GM12878 (cell line): ENCODE measurements around the gene CCDC107. TPM values are rescaled to one million over a fixed set of nuclear protein-coding genes. Genes with fewer than 3 reads are reported as not detected.

ENCODE experiments used
- ATAC-seq: fragments of 200-7000 bp; cut with Tn5 transposase; 3 replicates; pipeline ENCODE4 v1.9.1; 2020; ENCODE audit warnings: mild to moderate bottlenecking, moderate library complexity
- BruUV-seq: library from RNA; stranded (reverse); fragments of 400-500 nt; replicated peaks from 2 replicates; lab custom pipeline; 2021; lab: Mats Ljungman, UMichigan
- CTCF ChIA-PET: fragments of 300-600 bp; sonication (Branson Sonifier 250); formaldehyde crosslinking; extraction: SDS; loops from one replicate; lab custom pipeline; 2021; ENCODE audit warnings: inconsistent platforms; lab: Yijun Ruan, JAX
- POLR2A ChIA-PET: fragments of 350-600 bp; formaldehyde crosslinking; extraction: SDS; loops from one replicate; lab custom pipeline; 2021; ENCODE audit warnings: inconsistent platforms; lab: Charles Lee
- RAD21 ChIA-PET: fragments of 300-600 bp; sonication (Branson Sonifier 250); formaldehyde crosslinking; loops from one replicate; lab custom pipeline; 2023; ENCODE audit warnings: antibody characterized with exemption; ENCODE audit not compliant: unreplicated experiment; lab: Charles Lee
- SMC1A ChIA-PET: fragments of 300-600 bp; sonication (Branson Sonifier 250); formaldehyde crosslinking; loops from one replicate; lab custom pipeline; 2023; ENCODE audit not compliant: unreplicated experiment, uncharacterized antibody; lab: Charles Lee
- DNase-seq: peaks from one replicate; pipeline ENCODE4 v3.0.0-alpha.2; 2011; ENCODE audit warnings: low read depth, low spot score
- FAIRE-seq: peaks from 3 replicates; lab custom pipeline; 2011; peaks lifted over from hg19 to GRCh38; lab: Jason Lieb, UNC
- H2AFZ ChIP-seq: 2 replicates; pipeline ENCODE4 v1.6.0; 2011; ENCODE audit warnings: low read depth, low read length, control low read depth; ENCODE audit not compliant: control insufficient read depth
- H3K27ac ChIP-seq: 2 replicates; pipeline ENCODE4 v1.5.1; 2011; ENCODE audit warnings: control low read depth; ENCODE audit not compliant: control insufficient read depth, insufficient read depth
- H3K27me3 ChIP-seq, 2 experiments: replicated peaks in 1 of 2; 2 replicates each; pipeline versions ENCODE4 v1.6.0 to v1.6.1; 2011; ENCODE audit warnings: low read length in 1 of 2; ENCODE audit not compliant: control insufficient read depth in 2 of 2, insufficient read depth in 2 of 2
- H3K36me3 ChIP-seq, 2 experiments: 2 replicates each; pipeline ENCODE4 v1.5.1; 2011; ENCODE audit warnings: low read length in 1 of 2; ENCODE audit not compliant: control insufficient read depth in 2 of 2, insufficient read depth in 2 of 2
- H3K4me1 ChIP-seq: 2 replicates; pipeline ENCODE4 v1.6.1; 2011; ENCODE audit warnings: mild to moderate bottlenecking, low read length, moderate library complexity, mixed read lengths; ENCODE audit not compliant: control insufficient read depth, insufficient read depth
- H3K4me2 ChIP-seq: 2 replicates; pipeline ENCODE4 v1.6.0; 2011; ENCODE audit warnings: control low read depth; ENCODE audit not compliant: control insufficient read depth, insufficient read depth
- H3K4me3 ChIP-seq: fragments of 200-600 bp; sonication (generic); 2 replicates; pipeline ENCODE4 v1.5.1; 2016
- H3K79me2 ChIP-seq: 2 replicates; pipeline ENCODE4 v1.6.0; 2011; ENCODE audit warnings: low read length; ENCODE audit not compliant: control insufficient read depth, insufficient read depth
- H3K9ac ChIP-seq: 2 replicates; pipeline ENCODE4 v1.8.0; 2011; ENCODE audit warnings: low read length, control low read depth, mixed read lengths; ENCODE audit not compliant: control insufficient read depth, insufficient read depth
- H3K9me3 ChIP-seq: replicated peaks from 3 replicates; pipeline ENCODE4 v1.5.1; 2011; ENCODE audit warnings: mild to moderate bottlenecking, low read length; ENCODE audit not compliant: control insufficient read depth, insufficient read depth
- H4K20me1 ChIP-seq: 2 replicates; pipeline ENCODE4 v1.6.0; 2011; ENCODE audit not compliant: control insufficient read depth, insufficient read depth
- IKZF2 ChIP-seq, 2 experiments: fragments of 450-650 bp; IDR thresholded peaks; 2 replicates each; pipeline ENCODE4 v1.6.1; 2017; ENCODE audit warnings: mild to moderate bottlenecking in 2 of 2, moderate library complexity in 2 of 2
- JUND ChIP-seq: IDR thresholded peaks from 2 replicates; pipeline ENCODE4 v1.6.1; 2012; ENCODE audit warnings: low read depth, mild to moderate bottlenecking, low read length, improper control_type of control experiment, moderate library complexity
- MEF2B ChIP-seq: fragments of 450-650 bp; IDR thresholded peaks from 2 replicates; pipeline ENCODE4 v1.6.1; 2018; ENCODE audit warnings: mild to moderate bottlenecking, moderate library complexity; ENCODE audit not compliant: partially characterized antibody, poor library complexity, severe bottlenecking
- MTA3 ChIP-seq: IDR thresholded peaks from 2 replicates; pipeline ENCODE4 v1.6.1; 2012; ENCODE audit warnings: low read length, inconsistent platforms, borderline replicate concordance
- MXI1 ChIP-seq: fragments of 150-350 bp; IDR thresholded peaks from 2 replicates; pipeline ENCODE4 v1.6.1; 2011; ENCODE audit warnings: low read depth, mild to moderate bottlenecking, inconsistent platforms, low read length, improper control_type of control experiment
- NBN ChIP-seq: fragments of 450-650 bp; IDR thresholded peaks from 2 replicates; pipeline ENCODE4 v1.6.1; 2016
- PML ChIP-seq: IDR thresholded peaks from 2 replicates; pipeline ENCODE4 v1.6.1; 2012; ENCODE audit warnings: low read length, inconsistent platforms
- RUNX3 ChIP-seq: IDR thresholded peaks from 2 replicates; pipeline ENCODE4 v1.6.1; 2012; ENCODE audit warnings: low read length, inconsistent platforms
- STAT3 ChIP-seq: IDR thresholded peaks from 2 replicates; pipeline ENCODE4 v1.6.1; 2011; ENCODE audit warnings: low read depth, low read length, improper control_type of control experiment
- WGBS: methylation state at CpG from one replicate; pipeline ENCODE4 v1.1.6; 2016; ENCODE audit warnings: low lambda C conversion rate; ENCODE audit not compliant: insufficient replicate concordance, insufficient coverage; ENCODE audit errors: missing lambda C conversion rate; 5-methylcytosine and 5-hydroxymethylcytosine counted together
- in situ Hi-C: fragments of 300-500 bp; cut with MboI; formaldehyde crosslinking; loops from 9 replicates; pipeline ENCODE4 v1.14.3; 2018; ENCODE audit warnings: mixed read lengths
- intact Hi-C: fragments of 100-400 bp; cut with micrococcal nuclease; formaldehyde crosslinking; loops from one replicate; pipeline ENCODE4 v1.14.2; 2022; ENCODE audit not compliant: unreplicated experiment
- polyA plus RNA-seq, 11 experiments: library from polyadenylated mRNA; depleted of rRNA in 4 of 11; unstranded in 6 of 11; stranded (reverse) in 5 of 11; fragments of >200 nt; fragmentation: Nextera tagmentation in 4 of 11; fragmentation: Illumina TruSeq in 1 of 11; extraction: Ambion mirVana in 4 of 11; extraction: Trizol in 1 of 11; gene quantifications; 1 replicate in 1 of 11; 2 replicates in 10 of 11; pipeline versions ENCODE4 v1.2.1 to v1.2.3, GENCODE V29; 2011 to 2016; ENCODE audit warnings: inconsistent platforms in 2 of 11, missing spikeins in 2 of 11, low read depth in 1 of 11
- total RNA-seq, 4 experiments: library from RNA; depleted of rRNA in 3 of 4; stranded (reverse); fragments of >200 nt in 3 of 4; fragmentation: Illumina TruSeq in 1 of 4; extraction: Trizol in 1 of 4; gene quantifications; 2 replicates each; pipeline versions ENCODE4 v1.2.1 to v1.2.3, GENCODE V29; 2013 to 2021
- TF ChIP-seq, protein P1 (sequence below), 3 experiments: IDR thresholded peaks in 2 of 3; conservative IDR thresholded peaks in 1 of 3; 2 replicates each; pipeline ENCODE4 v1.5.1; 2011; ENCODE audit warnings: low read depth in 3 of 3, low read length in 3 of 3, mild to moderate bottlenecking in 3 of 3, control low read depth in 2 of 3, moderate library complexity in 2 of 3, inconsistent platforms in 1 of 3, mixed read lengths in 1 of 3; ENCODE audit not compliant: control insufficient read depth in 2 of 3, insufficient read depth in 1 of 3; ENCODE audit errors: extremely low read depth in 1 of 3
- TF ChIP-seq, protein P2 (sequence below): IDR thresholded peaks from 2 replicates; pipeline ENCODE4 v1.6.1; 2011; ENCODE audit warnings: borderline replicate concordance, low read depth, mild to moderate bottlenecking, moderate library complexity, low read length; ENCODE audit not compliant: insufficient read depth, poor library complexity, severe bottlenecking
- TF ChIP-seq, protein P3 (sequence below): fragments of 450-650 bp; IDR thresholded peaks from 2 replicates; pipeline ENCODE4 v1.6.1; 2017; ENCODE audit warnings: low read depth, mild to moderate bottlenecking, moderate library complexity
- TF ChIP-seq, protein P4 (sequence below): fragments of 450-650 bp; IDR thresholded peaks from 2 replicates; pipeline ENCODE4 v1.6.1; 2016; ENCODE audit warnings: mild to moderate bottlenecking

Gene CCDC107
- total and polyA plus RNA-seq, 10 of the 15 experiments (the other 5 are each of a cell fraction or from before 2014, with no cell fraction given), result 0.19 to 18.3 (median 10.6) TPM

DNA sequence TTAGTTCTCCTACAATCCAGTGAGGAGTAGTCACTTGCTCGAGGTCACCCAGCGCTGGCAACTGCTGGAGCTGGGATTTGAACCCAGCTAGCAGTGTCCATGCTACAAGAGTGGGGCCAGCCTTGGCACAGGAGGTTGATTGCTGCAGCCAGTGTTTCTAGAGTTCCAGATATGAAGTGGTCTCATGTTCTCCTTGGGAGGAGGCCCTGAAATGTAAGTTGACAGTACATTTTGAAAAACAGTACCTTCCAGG, 802 bp downstream of the CCDC107 start (continued):
- TF ChIP-seq, protein P1, sequence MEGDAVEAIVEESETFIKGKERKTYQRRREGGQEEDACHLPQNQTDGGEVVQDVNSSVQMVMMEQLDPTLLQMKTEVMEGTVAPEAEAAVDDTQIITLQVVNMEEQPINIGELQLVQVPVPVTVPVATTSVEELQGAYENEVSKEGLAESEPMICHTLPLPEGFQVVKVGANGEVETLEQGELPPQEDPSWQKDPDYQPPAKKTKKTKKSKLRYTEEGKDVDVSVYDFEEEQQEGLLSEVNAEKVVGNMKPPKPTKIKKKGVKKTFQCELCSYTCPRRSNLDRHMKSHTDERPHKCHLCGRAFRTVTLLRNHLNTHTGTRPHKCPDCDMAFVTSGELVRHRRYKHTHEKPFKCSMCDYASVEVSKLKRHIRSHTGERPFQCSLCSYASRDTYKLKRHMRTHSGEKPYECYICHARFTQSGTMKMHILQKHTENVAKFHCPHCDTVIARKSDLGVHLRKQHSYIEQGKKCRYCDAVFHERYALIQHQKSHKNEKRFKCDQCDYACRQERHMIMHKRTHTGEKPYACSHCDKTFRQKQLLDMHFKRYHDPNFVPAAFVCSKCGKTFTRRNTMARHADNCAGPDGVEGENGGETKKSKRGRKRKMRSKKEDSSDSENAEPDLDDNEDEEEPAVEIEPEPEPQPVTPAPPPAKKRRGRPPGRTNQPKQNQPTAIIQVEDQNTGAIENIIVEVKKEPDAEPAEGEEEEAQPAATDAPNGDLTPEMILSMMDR (IDR thresholded peaks at IDR 0.05 in 2 of 3, conservative IDR thresholded peaks at IDR 0.05 in 1 of 3; ENCODE audit: control insufficient read depth in 2 of 3, extremely low read depth in 1 of 3, insufficient read depth in 1 of 3, low read depth in 3 of 3, low read length in 3 of 3), result no peak
- no peak for TF ChIP-seq MTA3
- TF ChIP-seq JUND, result no peak

DNA sequence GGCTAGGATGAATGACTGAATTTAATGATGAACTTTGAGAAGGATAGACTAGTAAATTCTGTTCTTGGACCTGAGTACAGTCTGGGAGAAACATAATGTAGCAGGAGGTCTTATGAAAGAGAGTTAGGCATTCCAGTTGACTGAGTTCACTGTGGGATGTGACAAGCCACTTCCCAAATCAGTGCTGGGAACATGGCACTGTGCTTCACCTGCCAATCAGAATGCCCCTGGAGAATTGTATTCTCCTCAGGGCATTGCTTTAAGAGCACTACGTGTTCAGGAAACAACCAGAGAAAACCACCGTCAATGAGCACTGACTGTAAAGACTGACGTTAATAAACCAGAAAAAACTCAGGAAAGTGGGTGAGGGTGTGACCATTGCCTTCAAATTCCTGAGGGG, 1.2 kb downstream of the CCDC107 start:
- Histone ChIP-seq H3K27ac (peak overlapping the region; percentile 90), H3K4me2 (peak overlapping the region; percentile 95), H3K9ac (peak overlapping the region; percentile 78), H3K9me3 (no peaks in the 10 kb centered on the region), H3K36me3 (peaks cover 6 to 9% of the 10 kb centered on the region in 2 experiments; a peak in 3 of 4 replicates), H3K79me2 (peaks cover 34% of the 10 kb centered on the region), H2AFZ (no peak overlapping the region; the same call in 1 of the 2 replicates), H4K20me1 (no peaks in the 10 kb centered on the region), H3K4me1 (peaks cover 34% of the 10 kb centered on the region), H3K27me3 (no peaks in the 10 kb centered on the region), H3K4me3 (peak overlapping the region; percentile 85)
- RAD21 ChIA-PET, result interaction anchor here (0.8 to 5.2 kb wide), 7 partner anchors 11 to 131 kb away, joined by 3 to 60 read pairs (median 14); partner anchors contain the start of genes CREB3, TESK1 and TLN1
- DNase-seq (no peak), ATAC-seq (no peak), FAIRE-seq (no peak)
- no TSS peak for BruUV-seq
- CTCF ChIA-PET, result interaction anchor here (0.5 to 13.5 kb wide), 16 partner anchors 12 to 223 kb away, joined by 3 to 227 read pairs (median 6); partner anchors contain the start of genes CREB3, GBA2, RGP1 and TLN1
- intact Hi-C loops, result loop anchor here (2.0 to 10.0 kb wide), 2 partner anchors 69 to 165 kb away; partner anchors contain the start of genes FAM221B and TMEM8B
- SMC1A ChIA-PET, result interaction anchor here (0.9 to 12.5 kb wide), 7 partner anchors 12 to 223 kb away, joined by 3 to 145 read pairs (median 9); partner anchors contain the start of genes CREB3, SIT1 and TLN1
- WGBS, result 21% methylated on average over 3 of the region's 3 CpGs
- in situ Hi-C loops, result no loop called here
- POLR2A ChIA-PET, result interaction anchor here (0.9 to 10.9 kb wide), 8 partner anchors 11 to 119 kb away, joined by 3 to 163 read pairs (median 6); partner anchors contain the start of genes CD72, CREB3, SIT1 and TESK1
- TF ChIP-seq IKZF2 (IDR thresholded peaks at IDR 0.05), result 0 out of 4 replicates have a peak, but pooled peaks of 1 of the 2 experiments have one; percentile 22
- no peak for TF ChIP-seq MXI1
- TF ChIP-seq, protein P2, sequence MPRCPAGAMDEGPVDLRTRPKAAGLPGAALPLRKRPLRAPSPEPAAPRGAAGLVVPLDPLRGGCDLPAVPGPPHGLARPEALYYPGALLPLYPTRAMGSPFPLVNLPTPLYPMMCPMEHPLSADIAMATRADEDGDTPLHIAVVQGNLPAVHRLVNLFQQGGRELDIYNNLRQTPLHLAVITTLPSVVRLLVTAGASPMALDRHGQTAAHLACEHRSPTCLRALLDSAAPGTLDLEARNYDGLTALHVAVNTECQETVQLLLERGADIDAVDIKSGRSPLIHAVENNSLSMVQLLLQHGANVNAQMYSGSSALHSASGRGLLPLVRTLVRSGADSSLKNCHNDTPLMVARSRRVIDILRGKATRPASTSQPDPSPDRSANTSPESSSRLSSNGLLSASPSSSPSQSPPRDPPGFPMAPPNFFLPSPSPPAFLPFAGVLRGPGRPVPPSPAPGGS, result no peak
- TF ChIP-seq PML, result no peak
- TF ChIP-seq STAT3, result no peak
- no peak for TF ChIP-seq NBN
- TF ChIP-seq MEF2B, result peak; percentile 89
- TF ChIP-seq, protein P3, sequence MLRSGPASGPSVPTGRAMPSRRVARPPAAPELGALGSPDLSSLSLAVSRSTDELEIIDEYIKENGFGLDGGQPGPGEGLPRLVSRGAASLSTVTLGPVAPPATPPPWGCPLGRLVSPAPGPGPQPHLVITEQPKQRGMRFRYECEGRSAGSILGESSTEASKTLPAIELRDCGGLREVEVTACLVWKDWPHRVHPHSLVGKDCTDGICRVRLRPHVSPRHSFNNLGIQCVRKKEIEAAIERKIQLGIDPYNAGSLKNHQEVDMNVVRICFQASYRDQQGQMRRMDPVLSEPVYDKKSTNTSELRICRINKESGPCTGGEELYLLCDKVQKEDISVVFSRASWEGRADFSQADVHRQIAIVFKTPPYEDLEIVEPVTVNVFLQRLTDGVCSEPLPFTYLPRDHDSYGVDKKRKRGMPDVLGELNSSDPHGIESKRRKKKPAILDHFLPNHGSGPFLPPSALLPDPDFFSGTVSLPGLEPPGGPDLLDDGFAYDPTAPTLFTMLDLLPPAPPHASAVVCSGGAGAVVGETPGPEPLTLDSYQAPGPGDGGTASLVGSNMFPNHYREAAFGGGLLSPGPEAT, result 0 out of 2 replicates have a peak, but pooled peaks have one; percentile 23
- TF ChIP-seq RUNX3, result no peak
- TF ChIP-seq, protein P4, sequence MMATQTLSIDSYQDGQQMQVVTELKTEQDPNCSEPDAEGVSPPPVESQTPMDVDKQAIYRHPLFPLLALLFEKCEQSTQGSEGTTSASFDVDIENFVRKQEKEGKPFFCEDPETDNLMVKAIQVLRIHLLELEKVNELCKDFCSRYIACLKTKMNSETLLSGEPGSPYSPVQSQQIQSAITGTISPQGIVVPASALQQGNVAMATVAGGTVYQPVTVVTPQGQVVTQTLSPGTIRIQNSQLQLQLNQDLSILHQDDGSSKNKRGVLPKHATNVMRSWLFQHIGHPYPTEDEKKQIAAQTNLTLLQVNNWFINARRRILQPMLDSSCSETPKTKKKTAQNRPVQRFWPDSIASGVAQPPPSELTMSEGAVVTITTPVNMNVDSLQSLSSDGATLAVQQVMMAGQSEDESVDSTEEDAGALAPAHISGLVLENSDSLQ, result peak; percentile 83
